Epithelial cell of esophagus (primary cell): ENCODE data around the gene PDE7B.

Experiments
- DNase-seq: peaks from one replicate; pipeline ENCODE4 v3.0.0; 2010; ENCODE audit warnings: low read depth
- H3K4me3 ChIP-seq: 2 replicates; pipeline ENCODE4 v1.5.1; 2011; ENCODE audit warnings: mild to moderate bottlenecking, low read length, control low read depth
- TF ChIP-seq, protein P1 (sequence below): IDR thresholded peaks from 2 replicates; pipeline ENCODE4 v1.5.1; 2011; ENCODE audit warnings: low read depth, mild to moderate bottlenecking, low read length, control low read depth, inconsistent platforms; ENCODE audit not compliant: insufficient read depth; ENCODE audit errors: missing control alignments

Gene PDE7B

DNA sequence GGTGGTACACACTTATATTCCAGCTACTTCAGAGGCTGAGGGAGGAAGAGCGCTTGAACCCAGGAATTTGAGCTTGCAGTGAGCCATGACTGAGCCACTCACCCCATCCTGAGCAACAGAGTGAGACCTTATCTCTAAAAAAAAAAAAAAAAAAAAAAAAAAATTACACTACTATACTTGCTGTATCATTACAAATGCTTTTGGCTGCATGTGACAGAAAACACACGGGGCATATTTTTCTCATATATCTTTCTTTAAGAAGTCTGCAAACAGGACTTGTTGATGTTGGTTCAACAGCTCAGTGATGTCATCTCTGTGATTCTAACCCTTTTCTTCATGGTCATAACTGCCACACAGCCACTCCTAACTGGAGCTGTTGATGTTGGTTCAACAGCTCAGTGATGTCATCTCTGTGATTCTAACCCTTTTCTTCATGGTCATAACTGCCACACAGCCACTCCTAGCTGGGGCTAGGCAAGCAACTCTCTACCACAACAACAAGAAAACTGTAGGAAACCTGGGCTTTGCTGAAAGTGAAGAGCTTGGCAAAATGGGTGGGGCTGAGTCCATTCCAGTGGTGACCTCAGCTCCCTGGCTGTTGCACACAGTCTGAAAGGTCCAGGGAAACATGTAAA, 378.8 kb downstream of the PDE7B start:
- no peak overlapping the region for H3K4me3 ChIP-seq
- peak; percentile 10 for DNase-seq
- TF ChIP-seq, protein P1, sequence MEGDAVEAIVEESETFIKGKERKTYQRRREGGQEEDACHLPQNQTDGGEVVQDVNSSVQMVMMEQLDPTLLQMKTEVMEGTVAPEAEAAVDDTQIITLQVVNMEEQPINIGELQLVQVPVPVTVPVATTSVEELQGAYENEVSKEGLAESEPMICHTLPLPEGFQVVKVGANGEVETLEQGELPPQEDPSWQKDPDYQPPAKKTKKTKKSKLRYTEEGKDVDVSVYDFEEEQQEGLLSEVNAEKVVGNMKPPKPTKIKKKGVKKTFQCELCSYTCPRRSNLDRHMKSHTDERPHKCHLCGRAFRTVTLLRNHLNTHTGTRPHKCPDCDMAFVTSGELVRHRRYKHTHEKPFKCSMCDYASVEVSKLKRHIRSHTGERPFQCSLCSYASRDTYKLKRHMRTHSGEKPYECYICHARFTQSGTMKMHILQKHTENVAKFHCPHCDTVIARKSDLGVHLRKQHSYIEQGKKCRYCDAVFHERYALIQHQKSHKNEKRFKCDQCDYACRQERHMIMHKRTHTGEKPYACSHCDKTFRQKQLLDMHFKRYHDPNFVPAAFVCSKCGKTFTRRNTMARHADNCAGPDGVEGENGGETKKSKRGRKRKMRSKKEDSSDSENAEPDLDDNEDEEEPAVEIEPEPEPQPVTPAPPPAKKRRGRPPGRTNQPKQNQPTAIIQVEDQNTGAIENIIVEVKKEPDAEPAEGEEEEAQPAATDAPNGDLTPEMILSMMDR, result no peak

DNA sequence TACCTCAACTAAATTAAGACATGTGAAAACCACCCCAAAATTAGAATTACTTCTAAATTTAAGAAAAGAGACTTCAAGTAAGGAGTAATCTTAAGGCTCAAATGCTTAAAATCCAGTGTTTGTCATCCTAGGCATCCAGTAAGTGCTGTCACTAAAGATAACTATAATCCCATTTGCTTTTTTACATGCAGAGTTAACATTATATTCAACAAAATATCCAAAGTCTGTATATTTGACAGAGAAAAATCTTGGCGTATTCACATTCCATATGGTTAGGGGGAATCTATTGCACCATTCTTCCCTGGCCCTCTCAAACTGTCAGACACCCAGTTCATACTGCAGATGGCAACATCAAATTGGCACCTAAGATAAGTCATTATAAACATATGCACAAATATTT, 381.2 kb downstream of the PDE7B start:
- no peak for DNase-seq
- TF ChIP-seq, protein P1, result no peak
- no peak overlapping the region for H3K4me3 ChIP-seq

DNA sequence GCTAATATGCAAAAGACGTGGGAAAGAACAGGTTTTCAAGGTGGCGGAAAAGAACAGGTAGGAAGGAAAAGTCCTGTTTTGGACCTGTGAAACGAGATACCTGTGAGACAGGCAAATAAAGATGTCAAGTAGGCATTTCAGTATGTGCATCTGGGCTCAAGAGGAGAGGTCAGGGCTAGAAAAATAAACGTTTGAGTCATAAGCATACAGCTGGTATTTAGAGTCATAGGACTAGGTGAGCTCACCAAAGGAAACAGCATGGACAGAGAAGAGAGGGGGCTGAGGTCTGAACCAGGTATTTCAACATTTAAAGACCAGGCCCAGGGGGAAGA, 383.7 kb downstream of the PDE7B start:
- no peak overlapping the region for H3K4me3 ChIP-seq
- TF ChIP-seq, protein P1, result no peak
- peak; percentile 71 for DNase-seq

DNA sequence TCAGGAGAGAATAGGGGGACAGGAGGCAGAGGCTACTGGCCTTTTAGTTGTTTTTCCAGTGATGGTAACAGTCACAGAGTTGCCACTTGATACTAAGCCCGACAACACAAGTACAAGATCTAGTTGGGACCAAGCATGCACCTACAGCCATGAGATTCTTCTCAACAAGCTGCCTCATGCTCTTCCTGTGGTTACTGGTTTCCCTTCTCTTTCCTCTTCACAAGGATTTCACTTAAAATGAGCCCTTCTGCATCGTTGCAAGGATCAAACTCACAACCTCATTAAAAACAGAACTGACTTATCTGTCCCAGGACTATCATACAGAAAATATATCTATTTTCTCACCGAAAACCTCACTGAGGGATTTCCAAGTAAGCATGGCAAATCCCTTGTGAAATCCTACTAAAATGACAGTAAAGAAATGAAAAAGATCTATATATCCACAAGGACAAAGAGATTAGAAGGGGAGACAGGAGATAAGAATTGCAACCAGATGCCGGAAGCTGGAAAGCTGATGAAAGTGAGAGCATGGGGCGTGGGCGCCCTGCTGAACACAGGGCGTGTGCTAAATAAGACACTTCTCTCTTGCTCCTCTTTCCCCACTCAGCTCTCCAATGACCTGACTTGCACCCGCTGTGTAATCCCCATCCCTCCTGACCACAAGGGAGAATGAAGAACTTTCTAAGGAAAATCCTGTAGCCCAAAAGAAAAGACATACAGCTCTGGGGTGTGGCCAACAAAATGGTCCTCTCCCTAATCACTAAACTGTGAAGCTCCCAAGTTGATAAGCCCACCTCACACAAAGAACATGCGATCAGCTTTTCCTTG, 385.2 kb downstream of the PDE7B start:
- TF ChIP-seq, protein P1, result no peak
- no peak overlapping the region for H3K4me3 ChIP-seq
- DNase-seq, result no peak

DNA sequence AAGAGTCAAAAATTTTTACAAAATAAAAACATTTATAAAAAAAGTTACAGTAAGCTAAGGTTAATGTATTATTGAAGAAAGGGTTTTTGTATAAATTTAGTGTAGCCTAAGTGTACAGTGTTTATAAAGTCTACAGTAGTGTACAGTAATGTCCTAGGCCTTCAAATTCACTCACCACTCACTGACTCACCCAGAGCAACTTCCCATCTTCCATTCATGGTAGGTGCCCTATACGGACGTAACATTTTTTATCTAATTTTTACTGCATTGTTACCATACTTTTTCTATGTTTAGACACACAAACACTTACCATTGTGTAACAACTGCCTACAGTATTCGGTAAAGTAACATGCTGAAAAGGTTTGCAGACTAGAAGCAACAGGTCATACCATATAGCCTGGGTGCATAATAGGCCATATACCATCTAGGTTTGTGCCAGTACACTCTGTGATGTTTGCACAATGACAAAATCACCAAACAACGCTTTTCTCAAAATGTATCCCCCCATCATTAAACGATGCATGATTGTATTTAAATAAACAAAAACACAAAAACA, 392.6 kb downstream of the PDE7B start:
- H3K4me3 ChIP-seq, result no peak overlapping the region
- TF ChIP-seq, protein P1, result no peak
- peak; percentile 15 for DNase-seq
